ENCODE data around the gene DNAJC8.

Gene DNAJC8

DNA sequence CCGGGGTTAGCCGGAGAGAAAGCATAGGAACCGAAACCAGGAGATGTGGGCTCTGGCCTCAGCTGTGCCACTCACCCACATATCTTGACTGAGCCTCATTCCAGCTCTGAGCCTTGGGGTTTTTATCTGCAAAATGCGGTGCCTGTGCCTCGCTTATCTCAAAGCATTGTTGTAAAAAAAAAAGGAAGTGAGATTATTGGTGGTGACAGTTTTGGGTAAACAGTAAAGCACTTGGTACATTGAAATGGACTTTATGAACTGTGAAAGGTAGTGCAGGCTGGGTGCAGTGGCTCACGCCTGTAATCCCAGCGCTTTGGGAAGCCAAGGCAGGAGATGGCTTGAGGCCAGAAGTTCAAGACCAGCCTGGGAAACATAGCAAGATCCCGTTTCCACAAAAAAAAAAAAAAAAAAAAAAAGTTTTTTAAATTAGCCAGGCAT lies 60.1 kb downstream of the DNAJC8 start:
- Histone ChIP-seq H3K27ac (ENCODE audit: extremely low read depth, low read depth, low read length) (no peak overlapping the region), H3K4me1 (ENCODE audit: control insufficient read depth, insufficient read depth, low read length) (no peaks in the 10 kb centered on the region), H3K9me3 (ENCODE audit: control insufficient read depth, insufficient read depth, low read depth, low read length) (no peaks in the 10 kb centered on the region), H3K36me3 (ENCODE audit: control insufficient read depth in 2 of 2, insufficient read depth in 1 of 2, low read length in 2 of 2) (no peaks in the 10 kb centered on the region), H3K4me3 (ENCODE audit: low read depth, low read length) (no peak overlapping the region)
- POLR2A ChIA-PET: interaction anchor here (0.6 kb wide), 1 partner anchor 499 kb away, joined by 4 read pairs; no protein-coding TSS in a partner anchor
- CTCF ChIA-PET: interaction anchor here (0.6 kb wide), 1 partner anchor 87 kb away, joined by 3 read pairs; no protein-coding TSS in a partner anchor
- peak; percentile 92 for TF ChIP-seq OSR2 (tag by site-specific recombination; IDR thresholded peaks at IDR 0.05)
- no peak for TF ChIP-seq ZNF626 (tag by site-specific recombination; IDR thresholded peaks at IDR 0.05)
- TF ChIP-seq IKZF3 (tag by site-specific recombination; IDR thresholded peaks at IDR 0.05): peak; percentile 23; the same call in 1 of the 2 replicates
- peak; percentile 96 for TF ChIP-seq ZNF223 (tag by site-specific recombination; IDR thresholded peaks at IDR 0.05)
- TF ChIP-seq, protein P1, sequence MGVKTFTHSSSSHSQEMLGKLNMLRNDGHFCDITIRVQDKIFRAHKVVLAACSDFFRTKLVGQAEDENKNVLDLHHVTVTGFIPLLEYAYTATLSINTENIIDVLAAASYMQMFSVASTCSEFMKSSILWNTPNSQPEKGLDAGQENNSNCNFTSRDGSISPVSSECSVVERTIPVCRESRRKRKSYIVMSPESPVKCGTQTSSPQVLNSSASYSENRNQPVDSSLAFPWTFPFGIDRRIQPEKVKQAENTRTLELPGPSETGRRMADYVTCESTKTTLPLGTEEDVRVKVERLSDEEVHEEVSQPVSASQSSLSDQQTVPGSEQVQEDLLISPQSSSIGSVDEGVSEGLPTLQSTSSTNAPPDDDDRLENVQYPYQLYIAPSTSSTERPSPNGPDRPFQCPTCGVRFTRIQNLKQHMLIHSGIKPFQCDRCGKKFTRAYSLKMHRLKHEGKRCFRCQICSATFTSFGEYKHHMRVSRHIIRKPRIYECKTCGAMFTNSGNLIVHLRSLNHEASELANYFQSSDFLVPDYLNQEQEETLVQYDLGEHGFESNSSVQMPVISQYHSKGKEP (tag by site-specific recombination; IDR thresholded peaks at IDR 0.05): peak; percentile 63
- TF ChIP-seq, protein P2, sequence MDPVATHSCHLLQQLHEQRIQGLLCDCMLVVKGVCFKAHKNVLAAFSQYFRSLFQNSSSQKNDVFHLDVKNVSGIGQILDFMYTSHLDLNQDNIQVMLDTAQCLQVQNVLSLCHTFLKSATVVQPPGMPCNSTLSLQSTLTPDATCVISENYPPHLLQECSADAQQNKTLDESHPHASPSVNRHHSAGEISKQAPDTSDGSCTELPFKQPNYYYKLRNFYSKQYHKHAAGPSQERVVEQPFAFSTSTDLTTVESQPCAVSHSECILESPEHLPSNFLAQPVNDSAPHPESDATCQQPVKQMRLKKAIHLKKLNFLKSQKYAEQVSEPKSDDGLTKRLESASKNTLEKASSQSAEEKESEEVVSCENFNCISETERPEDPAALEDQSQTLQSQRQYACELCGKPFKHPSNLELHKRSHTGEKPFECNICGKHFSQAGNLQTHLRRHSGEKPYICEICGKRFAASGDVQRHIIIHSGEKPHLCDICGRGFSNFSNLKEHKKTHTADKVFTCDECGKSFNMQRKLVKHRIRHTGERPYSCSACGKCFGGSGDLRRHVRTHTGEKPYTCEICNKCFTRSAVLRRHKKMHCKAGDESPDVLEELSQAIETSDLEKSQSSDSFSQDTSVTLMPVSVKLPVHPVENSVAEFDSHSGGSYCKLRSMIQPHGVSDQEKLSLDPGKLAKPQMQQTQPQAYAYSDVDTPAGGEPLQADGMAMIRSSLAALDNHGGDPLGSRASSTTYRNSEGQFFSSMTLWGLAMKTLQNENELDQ (tag by site-specific recombination; IDR thresholded peaks at IDR 0.05; ENCODE audit: low read depth): no peak
- peak; percentile 7; the same call in 1 of the 2 replicates for TF ChIP-seq SP7 (tag by site-specific recombination; IDR thresholded peaks at IDR 0.05)
- TF ChIP-seq PBX3 (CRISPR knock-in tag; IDR thresholded peaks at IDR 0.05): no peak
- TF ChIP-seq ZNF707 (tag by site-specific recombination; IDR thresholded peaks at IDR 0.05): no peak
- TF ChIP-seq KLF16 (tag by site-specific recombination; IDR thresholded peaks at IDR 0.05): no peak
- TF ChIP-seq, protein P3, sequence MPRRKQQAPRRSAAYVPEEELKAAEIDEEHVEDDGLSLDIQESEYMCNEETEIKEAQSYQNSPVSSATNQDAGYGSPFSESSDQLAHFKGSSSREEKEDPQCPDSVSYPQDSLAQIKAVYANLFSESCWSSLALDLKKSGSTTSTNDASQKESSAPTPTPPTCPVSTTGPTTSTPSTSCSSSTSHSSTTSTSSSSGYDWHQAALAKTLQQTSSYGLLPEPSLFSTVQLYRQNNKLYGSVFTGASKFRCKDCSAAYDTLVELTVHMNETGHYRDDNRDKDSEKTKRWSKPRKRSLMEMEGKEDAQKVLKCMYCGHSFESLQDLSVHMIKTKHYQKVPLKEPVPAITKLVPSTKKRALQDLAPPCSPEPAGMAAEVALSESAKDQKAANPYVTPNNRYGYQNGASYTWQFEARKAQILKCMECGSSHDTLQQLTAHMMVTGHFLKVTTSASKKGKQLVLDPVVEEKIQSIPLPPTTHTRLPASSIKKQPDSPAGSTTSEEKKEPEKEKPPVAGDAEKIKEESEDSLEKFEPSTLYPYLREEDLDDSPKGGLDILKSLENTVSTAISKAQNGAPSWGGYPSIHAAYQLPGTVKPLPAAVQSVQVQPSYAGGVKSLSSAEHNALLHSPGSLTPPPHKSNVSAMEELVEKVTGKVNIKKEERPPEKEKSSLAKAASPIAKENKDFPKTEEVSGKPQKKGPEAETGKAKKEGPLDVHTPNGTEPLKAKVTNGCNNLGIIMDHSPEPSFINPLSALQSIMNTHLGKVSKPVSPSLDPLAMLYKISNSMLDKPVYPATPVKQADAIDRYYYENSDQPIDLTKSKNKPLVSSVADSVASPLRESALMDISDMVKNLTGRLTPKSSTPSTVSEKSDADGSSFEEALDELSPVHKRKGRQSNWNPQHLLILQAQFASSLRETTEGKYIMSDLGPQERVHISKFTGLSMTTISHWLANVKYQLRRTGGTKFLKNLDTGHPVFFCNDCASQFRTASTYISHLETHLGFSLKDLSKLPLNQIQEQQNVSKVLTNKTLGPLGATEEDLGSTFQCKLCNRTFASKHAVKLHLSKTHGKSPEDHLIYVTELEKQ (tag by site-specific recombination; IDR thresholded peaks at IDR 0.05; ENCODE audit: borderline replicate concordance): 0 out of 2 replicates have a peak, but pooled peaks have one; percentile 36
- TF ChIP-seq FEZF1 (tag by site-specific recombination; IDR thresholded peaks at IDR 0.05): peak; percentile 81
- 0 out of 2 replicates have a peak, but pooled peaks have one; percentile 11 for TF ChIP-seq OVOL3 (tag by site-specific recombination; IDR thresholded peaks at IDR 0.05)
- TF ChIP-seq ZNF561 (tag by site-specific recombination; IDR thresholded peaks at IDR 0.05; ENCODE audit: borderline replicate concordance): peak; percentile 41
- 0 out of 2 replicates have a peak, but pooled peaks have one; percentile 20 for TF ChIP-seq PRDM10 (tag by site-specific recombination; IDR thresholded peaks at IDR 0.05)
- TF ChIP-seq ZBTB8A (tag by site-specific recombination; IDR thresholded peaks at IDR 0.05): peak; percentile 40; the same call in 1 of the 2 replicates
- TF ChIP-seq ZNF843 (tag by site-specific recombination; IDR thresholded peaks at IDR 0.05): peak; percentile 65
- no peak for TF ChIP-seq ZNF366 (tag by site-specific recombination; conservative IDR thresholded peaks at IDR 0.05)
- no peak for TF ChIP-seq RBAK (tag by site-specific recombination; IDR thresholded peaks at IDR 0.05)
- TF ChIP-seq SP2 (tag by site-specific recombination; IDR thresholded peaks at IDR 0.05): no peak
- TF ChIP-seq, protein P4, sequence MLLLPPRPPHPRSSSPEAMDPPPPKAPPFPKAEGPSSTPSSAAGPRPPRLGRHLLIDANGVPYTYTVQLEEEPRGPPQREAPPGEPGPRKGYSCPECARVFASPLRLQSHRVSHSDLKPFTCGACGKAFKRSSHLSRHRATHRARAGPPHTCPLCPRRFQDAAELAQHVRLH (tag by site-specific recombination; IDR thresholded peaks at IDR 0.05): 0 out of 2 replicates have a peak, but pooled peaks have one; percentile 66
- TF ChIP-seq ZNF629 (tag by site-specific recombination; IDR thresholded peaks at IDR 0.05): no peak
- no peak for TF ChIP-seq YY1 (tag by site-specific recombination; IDR thresholded peaks at IDR 0.05)
- peak; percentile 63 for TF ChIP-seq ZXDB (tag by site-specific recombination; IDR thresholded peaks at IDR 0.05)
